ENCODE results near the gene GLRA3. TPM values are rescaled to one million over a fixed set of nuclear protein-coding genes. Genes with fewer than 3 reads are reported as not detected.

The GLRA3 gene
- total and polyA plus RNA-seq, 7 experiments from 2014 or later: not detected

DNA sequence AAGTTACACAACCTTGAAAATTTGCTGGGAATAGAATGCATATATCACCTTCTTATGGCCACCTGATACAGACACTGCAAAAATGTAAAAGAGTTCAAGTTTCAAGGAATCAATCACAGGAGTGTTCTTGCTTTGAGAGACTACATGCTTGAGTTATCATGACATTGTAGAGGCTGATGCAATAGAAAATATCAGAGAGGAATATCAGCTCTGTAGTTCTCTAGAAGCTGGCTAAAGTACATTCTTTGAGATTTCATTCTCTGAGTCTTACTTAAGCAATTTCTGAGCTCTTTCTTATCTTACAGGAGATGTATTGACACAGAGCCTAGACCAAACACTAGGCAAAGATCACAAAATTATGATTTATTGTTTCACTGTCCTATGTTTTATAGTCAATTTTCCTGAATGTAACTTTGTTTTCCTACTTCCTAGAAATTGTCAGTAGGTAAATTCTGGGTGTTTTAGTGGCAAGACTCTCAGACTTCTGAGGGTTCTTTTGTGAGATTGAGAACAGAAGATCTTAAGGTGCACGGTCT lies 154.7 kb downstream of the GLRA3 start:
- Histone ChIP-seq H3K27ac (ENCODE audit: low read depth, low read length) (no peak overlapping the region), H3K27me3 (ENCODE audit: control insufficient read depth in 2 of 2, insufficient read depth in 2 of 2, low read length in 2 of 2) (no peaks in the 10 kb centered on the region), H3K36me3 (ENCODE audit: control insufficient read depth in 2 of 3, insufficient read depth in 3 of 3, low read length in 3 of 3) (no peaks in the 10 kb centered on the region), H3K4me1 (ENCODE audit: control insufficient read depth in 2 of 2, insufficient read depth in 2 of 2, low read length in 2 of 2) (no peaks in the 10 kb centered on the region), H3K9me3 (ENCODE audit: control insufficient read depth in 2 of 3, low read length in 3 of 3) (no peaks in the 10 kb centered on the region), H3K4me3 (ENCODE audit: low read length) (no peak overlapping the region)
- ATAC-seq (no peak), DNase-seq (no peak)
- Mint-ChIP-seq H3K36me3 (no peaks in the 10 kb centered on the region), H3K27ac (no peak overlapping the region), H3K27me3 (peaks cover 0 to 11% (median 0%) of the 10 kb centered on the region in 5 donors), H3K9me3 (peaks cover 0 to 6% (median 0%) of the 10 kb centered on the region in 11 donors), H3K4me1 (no peaks in the 10 kb centered on the region), H3K4me3 (no peak overlapping the region)
- intact Hi-C loops (cut with micrococcal nuclease): no loop called here
- ChIA-PET CTCF (no interaction called here), POLR2A (no interaction called here)

DNA sequence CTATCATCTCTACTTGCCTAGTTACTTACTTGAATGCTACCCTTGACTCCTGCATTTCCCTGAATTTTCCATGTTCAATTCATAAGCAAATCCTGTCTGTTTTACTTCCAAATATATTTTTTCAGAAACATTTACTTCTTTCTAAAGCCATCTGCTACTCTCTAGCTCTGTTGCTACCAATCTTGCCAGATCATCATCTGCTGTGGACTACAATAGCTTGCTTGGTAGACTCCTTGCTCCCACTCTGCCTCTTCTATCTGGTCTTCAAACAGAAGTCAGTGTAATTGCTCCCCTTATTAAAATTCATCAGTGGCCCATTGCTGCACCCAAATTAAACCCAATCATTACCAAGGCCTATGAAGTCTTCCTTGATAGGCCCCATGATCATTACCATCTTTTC lies 155.2 kb downstream of the GLRA3 start:
- no peaks in the 10 kb centered on the region for H3K36me3 Mint-ChIP-seq
- H3K36me3 ChIP-seq (ENCODE audit: control insufficient read depth in 2 of 3, insufficient read depth in 3 of 3, low read length in 3 of 3): no peaks in the 10 kb centered on the region
- intact Hi-C loops (cut with micrococcal nuclease): no loop called here
- H3K9me3 Mint-ChIP-seq: peaks cover 0 to 6% (median 0%) of the 10 kb centered on the region in 11 donors
- H3K27ac ChIP-seq (ENCODE audit: low read depth, low read length): no peak overlapping the region
- H3K9me3 ChIP-seq (ENCODE audit: control insufficient read depth in 2 of 3, low read length in 3 of 3): no peaks in the 10 kb centered on the region
- H3K27ac Mint-ChIP-seq: no peak overlapping the region
- ChIA-PET POLR2A (no interaction called here), CTCF (no interaction called here)
- H3K27me3 ChIP-seq (ENCODE audit: control insufficient read depth in 2 of 2, insufficient read depth in 2 of 2, low read length in 2 of 2): no peaks in the 10 kb centered on the region
- H3K4me3 Mint-ChIP-seq: no peak overlapping the region
- H3K4me3 ChIP-seq (ENCODE audit: low read length): no peak overlapping the region
- DNase-seq (no peak), ATAC-seq (no peak)
- no peaks in the 10 kb centered on the region for H3K4me1 ChIP-seq (ENCODE audit: control insufficient read depth in 2 of 2, insufficient read depth in 2 of 2, low read length in 2 of 2)
- H3K4me1 Mint-ChIP-seq: no peaks in the 10 kb centered on the region
- peaks cover 0 to 11% (median 0%) of the 10 kb centered on the region in 5 donors for H3K27me3 Mint-ChIP-seq

DNA sequence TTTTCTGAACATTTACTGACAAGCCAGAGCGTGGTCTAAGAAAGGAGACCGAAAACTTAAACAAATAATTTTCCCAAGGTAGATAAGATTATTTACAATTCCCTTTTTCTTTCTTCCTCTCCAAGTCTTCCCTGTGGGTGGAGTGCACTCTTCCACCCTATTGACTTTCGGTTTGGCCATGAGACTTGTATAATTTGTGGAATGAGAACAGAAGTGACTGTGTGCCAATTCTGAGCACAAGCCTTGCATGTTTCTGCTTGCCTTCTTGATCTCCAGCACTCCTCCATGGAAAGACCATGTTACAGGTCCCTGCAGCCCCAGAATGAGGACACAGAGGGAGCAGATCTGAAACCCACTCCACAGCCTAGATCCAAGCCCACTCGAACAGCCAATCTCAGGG lies 156.8 kb downstream of the GLRA3 start:
- intact Hi-C loops (cut with micrococcal nuclease): no loop called here
- ChIA-PET CTCF (no interaction called here), POLR2A (no interaction called here)
- Mint-ChIP-seq H3K27me3 (peaks cover 0 to 11% (median 0%) of the 10 kb centered on the region in 5 donors), H3K27ac (no peak overlapping the region), H3K4me3 (no peak overlapping the region), H3K9me3 (peaks cover 0 to 6% (median 0%) of the 10 kb centered on the region in 11 donors), H3K36me3 (no peaks in the 10 kb centered on the region), H3K4me1 (no peaks in the 10 kb centered on the region)
- Histone ChIP-seq H3K27ac (ENCODE audit: low read depth, low read length) (no peak overlapping the region), H3K9me3 (ENCODE audit: control insufficient read depth in 2 of 3, low read length in 3 of 3) (no peaks in the 10 kb centered on the region), H3K27me3 (ENCODE audit: control insufficient read depth in 2 of 2, insufficient read depth in 2 of 2, low read length in 2 of 2) (no peaks in the 10 kb centered on the region), H3K4me3 (ENCODE audit: low read length) (no peak overlapping the region), H3K4me1 (ENCODE audit: control insufficient read depth in 2 of 2, insufficient read depth in 2 of 2, low read length in 2 of 2) (no peaks in the 10 kb centered on the region), H3K36me3 (ENCODE audit: control insufficient read depth in 2 of 3, insufficient read depth in 3 of 3, low read length in 3 of 3) (no peaks in the 10 kb centered on the region)
- DNase-seq (no peak), ATAC-seq (no peak)

DNA sequence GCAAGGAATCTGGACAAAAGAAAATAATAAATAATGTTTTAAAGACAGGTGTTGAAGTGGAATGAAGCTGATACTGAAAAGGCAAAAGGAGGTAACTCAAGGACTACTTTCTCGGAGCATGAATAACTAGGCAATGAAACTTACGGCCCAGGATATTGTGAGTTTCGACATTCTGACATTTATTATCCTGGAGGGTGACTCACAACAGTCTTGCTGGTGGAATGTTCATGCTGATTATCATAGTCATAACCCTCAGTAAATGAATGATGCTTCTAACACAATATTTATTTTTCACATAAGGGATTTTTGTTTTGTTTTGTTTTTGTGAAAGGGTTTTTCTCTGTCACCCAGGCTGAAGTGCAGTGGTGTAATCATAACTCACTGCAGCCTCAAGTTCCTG lies 159.8 kb downstream of the GLRA3 start:
- DNase-seq (no peak), ATAC-seq (no peak)
- H3K4me1 ChIP-seq (ENCODE audit: control insufficient read depth in 2 of 2, insufficient read depth in 2 of 2, low read length in 2 of 2): no peaks in the 10 kb centered on the region
- H3K36me3 Mint-ChIP-seq: no peaks in the 10 kb centered on the region
- H3K9me3 Mint-ChIP-seq: peaks cover 0 to 4% (median 0%) of the 10 kb centered on the region in 11 donors
- no peaks in the 10 kb centered on the region for H3K9me3 ChIP-seq (ENCODE audit: control insufficient read depth in 2 of 3, low read length in 3 of 3)
- H3K27ac ChIP-seq (ENCODE audit: low read depth, low read length): no peak overlapping the region
- H3K27ac Mint-ChIP-seq: no peak overlapping the region
- intact Hi-C loops (cut with micrococcal nuclease): no loop called here
- no peaks in the 10 kb centered on the region for H3K4me1 Mint-ChIP-seq
- POLR2A ChIA-PET: no interaction called here
- H3K4me3 Mint-ChIP-seq: no peak overlapping the region
- H3K4me3 ChIP-seq (ENCODE audit: low read length): no peak overlapping the region
- H3K27me3 Mint-ChIP-seq: peaks cover 0 to 9% (median 0%) of the 10 kb centered on the region in 5 donors
- no peaks in the 10 kb centered on the region for H3K36me3 ChIP-seq (ENCODE audit: control insufficient read depth in 2 of 3, insufficient read depth in 3 of 3, low read length in 3 of 3)
- CTCF ChIA-PET: no interaction called here
- H3K27me3 ChIP-seq (ENCODE audit: control insufficient read depth in 2 of 2, insufficient read depth in 2 of 2, low read length in 2 of 2): no peaks in the 10 kb centered on the region

- no peaks in the 10 kb centered on the region for H3K4me1 Mint-ChIP-seq
- DNase-seq: no peak
- no peaks in the 10 kb centered on the region for H3K36me3 ChIP-seq (ENCODE audit: control insufficient read depth in 2 of 3, insufficient read depth in 3 of 3, low read length in 3 of 3)
- no peaks in the 10 kb centered on the region for H3K4me1 ChIP-seq (ENCODE audit: control insufficient read depth in 2 of 2, insufficient read depth in 2 of 2, low read length in 2 of 2)
- H3K4me3 Mint-ChIP-seq: no peak overlapping the region
- H3K27ac ChIP-seq (ENCODE audit: low read depth, low read length): no peak overlapping the region
- intact Hi-C loops (cut with micrococcal nuclease): no loop called here
- no peaks in the 10 kb centered on the region for H3K36me3 Mint-ChIP-seq
- H3K4me3 ChIP-seq (ENCODE audit: low read length): no peak overlapping the region
- ChIA-PET CTCF (no interaction called here), POLR2A (no interaction called here)
- no peaks in the 10 kb centered on the region for H3K27me3 ChIP-seq (ENCODE audit: control insufficient read depth in 2 of 2, insufficient read depth in 2 of 2, low read length in 2 of 2)
- H3K9me3 ChIP-seq (ENCODE audit: control insufficient read depth in 2 of 3, low read length in 3 of 3): no peaks in the 10 kb centered on the region
- peaks cover 0 to 4% (median 0%) of the 10 kb centered on the region in 11 donors for H3K9me3 Mint-ChIP-seq
- H3K27ac Mint-ChIP-seq: no peak overlapping the region
- H3K27me3 Mint-ChIP-seq: peaks cover 0 to 7% (median 0%) of the 10 kb centered on the region in 5 donors
- no peak for ATAC-seq
These were observed 163.2 kb downstream of the GLRA3 start for GRCh38 chr4:174665799-174666198.

DNA sequence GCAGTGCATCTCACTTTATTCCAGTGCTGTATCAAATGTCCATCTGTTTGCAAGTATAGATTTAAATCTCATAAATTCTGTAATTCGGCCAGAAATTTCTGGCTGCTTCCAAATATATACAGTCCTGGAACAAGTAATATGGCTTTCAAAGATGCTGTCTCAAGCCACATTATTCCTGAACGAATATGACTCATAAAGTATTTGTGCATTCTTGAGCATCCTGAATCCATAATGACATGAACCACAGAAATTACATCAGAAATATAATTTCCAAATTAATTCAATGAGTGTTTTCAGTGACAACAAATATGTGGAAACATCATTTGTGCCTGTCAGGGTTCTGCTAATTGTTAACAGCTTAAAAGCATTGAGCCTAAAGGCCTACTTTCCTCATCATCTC lies 165.8 kb downstream of the GLRA3 start:
- CTCF ChIA-PET: no interaction called here

GRCh38 chr4:174658246-174658645 lies 170.8 kb downstream of the GLRA3 start:
- Mint-ChIP-seq H3K36me3 (no peaks in the 10 kb centered on the region), H3K4me3 (no peak overlapping the region), H3K9me3 (peaks cover 0 to 4% (median 0%) of the 10 kb centered on the region in 11 donors), H3K27ac (no peak overlapping the region), H3K27me3 (peaks cover 0 to 5% (median 2%) of the 10 kb centered on the region in 5 donors), H3K4me1 (no peaks in the 10 kb centered on the region)
- POLR2A ChIA-PET: no interaction called here
- Histone ChIP-seq H3K27me3 (ENCODE audit: control insufficient read depth in 2 of 2, insufficient read depth in 2 of 2, low read length in 2 of 2) (no peaks in the 10 kb centered on the region), H3K27ac (ENCODE audit: low read depth, low read length) (no peak overlapping the region), H3K9me3 (ENCODE audit: control insufficient read depth in 2 of 3, low read length in 3 of 3) (no peaks in the 10 kb centered on the region), H3K4me1 (ENCODE audit: control insufficient read depth in 2 of 2, insufficient read depth in 2 of 2, low read length in 2 of 2) (no peaks in the 10 kb centered on the region), H3K4me3 (ENCODE audit: low read length) (no peak overlapping the region), H3K36me3 (ENCODE audit: control insufficient read depth in 2 of 3, insufficient read depth in 3 of 3, low read length in 3 of 3) (no peaks in the 10 kb centered on the region)
- DNase-seq (no peak), ATAC-seq (peak; percentile 42)
- intact Hi-C loops (cut with micrococcal nuclease): no loop called here
- CTCF ChIA-PET: interaction anchor here (0.7 kb wide), 1 partner anchor 13 kb away, joined by 5 read pairs; no protein-coding TSS in a partner anchor

More for the DNA sequence above, 165.8 kb downstream of the GLRA3 start:
- Histone ChIP-seq H3K27ac (ENCODE audit: low read depth, low read length) (no peak overlapping the region), H3K27me3 (ENCODE audit: control insufficient read depth in 2 of 2, insufficient read depth in 2 of 2, low read length in 2 of 2) (no peaks in the 10 kb centered on the region), H3K4me1 (ENCODE audit: control insufficient read depth in 2 of 2, insufficient read depth in 2 of 2, low read length in 2 of 2) (no peaks in the 10 kb centered on the region), H3K9me3 (ENCODE audit: control insufficient read depth in 2 of 3, low read length in 3 of 3) (no peaks in the 10 kb centered on the region), H3K4me3 (ENCODE audit: low read length) (no peak overlapping the region), H3K36me3 (ENCODE audit: control insufficient read depth in 2 of 3, insufficient read depth in 3 of 3, low read length in 3 of 3) (no peaks in the 10 kb centered on the region)
- DNase-seq: no peak
- no peak for ATAC-seq
- intact Hi-C loops (cut with micrococcal nuclease): no loop called here
- POLR2A ChIA-PET: no interaction called here
- H3K9me3 Mint-ChIP-seq: peaks cover 0 to 4% (median 0%) of the 10 kb centered on the region in 11 donors
- H3K27me3 Mint-ChIP-seq: peaks cover 0 to 7% (median 3%) of the 10 kb centered on the region in 5 donors
- no peak overlapping the region for H3K4me3 Mint-ChIP-seq
- no peaks in the 10 kb centered on the region for H3K36me3 Mint-ChIP-seq
- H3K4me1 Mint-ChIP-seq: no peaks in the 10 kb centered on the region
- H3K27ac Mint-ChIP-seq: no peak overlapping the region
